Loucy (cell line): ENCODE measurements around the gene PTGR1.

Experiments used
- H2AFZ ChIP-seq: fragments of 200-600 bp; sonication (generic); 2 replicates; pipeline ENCODE4 v1.6.0; 2016; ENCODE audit warnings: antibody characterized with exemption, mild to moderate bottlenecking, low read length, moderate library complexity
- H3F3A ChIP-seq: fragments of 200-600 bp; 2 replicates; pipeline ENCODE4 v1.6.0; 2016; ENCODE audit warnings: antibody characterized with exemption, low read depth, mild to moderate bottlenecking
- H3K27me3 ChIP-seq: fragments of 200-600 bp; sonication (generic); 2 replicates; pipeline ENCODE4 v1.6.1; 2014; ENCODE audit warnings: low read length, mild to moderate bottlenecking; ENCODE audit not compliant: insufficient read depth, poor library complexity, severe bottlenecking
- H3K36me3 ChIP-seq: fragments of 200-600 bp; sonication (generic); 2 replicates; pipeline ENCODE4 v1.6.1; 2016; ENCODE audit warnings: low read length; ENCODE audit not compliant: insufficient read depth
- H3K4me1 ChIP-seq: fragments of 200-600 bp; sonication (generic); 2 replicates; pipeline ENCODE4 v1.5.1; 2014; ENCODE audit warnings: low read length, mild to moderate bottlenecking; ENCODE audit not compliant: insufficient read depth, poor library complexity, severe bottlenecking
- H3K4me2 ChIP-seq: fragments of 200-600 bp; sonication (generic); 2 replicates; pipeline ENCODE4 v1.6.0; 2014; ENCODE audit warnings: antibody characterized with exemption, low read length, low read depth, mild to moderate bottlenecking; ENCODE audit not compliant: poor library complexity, severe bottlenecking
- H3K4me3 ChIP-seq: fragments of 200-600 bp; sonication (generic); 2 replicates; pipeline ENCODE4 v1.5.1; 2014; ENCODE audit warnings: low read length, mild to moderate bottlenecking, mixed read lengths; ENCODE audit not compliant: poor library complexity, severe bottlenecking
- H3K79me2 ChIP-seq: fragments of 200-600 bp; sonication (generic); 2 replicates; pipeline ENCODE4 v1.6.1; 2014; ENCODE audit warnings: low read length; ENCODE audit not compliant: insufficient read depth
- H3K9ac ChIP-seq: fragments of 200-600 bp; sonication (generic); 2 replicates; pipeline ENCODE4 v1.6.0; 2014; ENCODE audit warnings: mild to moderate bottlenecking, low read depth, low read length, moderate library complexity; ENCODE audit not compliant: poor library complexity, severe bottlenecking
- H3K9me2 ChIP-seq: fragments of 200-600 bp; sonication (generic); replicated peaks from 2 replicates; pipeline ENCODE4 v1.6.1; 2016; ENCODE audit warnings: low read depth, low read length, mixed read lengths
- H3K9me3 ChIP-seq: fragments of 200-600 bp; sonication (generic); 2 replicates; pipeline ENCODE4 v1.6.1; 2014; ENCODE audit warnings: mild to moderate bottlenecking, antibody characterized with exemption, low read length, low read depth; ENCODE audit not compliant: insufficient read depth
- H4K20me1 ChIP-seq: fragments of 200-600 bp; sonication (generic); 2 replicates; pipeline ENCODE4 v1.6.0; 2014; ENCODE audit warnings: antibody characterized with exemption, low read length, mild to moderate bottlenecking; ENCODE audit not compliant: insufficient read depth, poor library complexity, severe bottlenecking
- CTCF ChIP-seq: fragments of 200-600 bp; sonication (generic); conservative IDR thresholded peaks from 2 replicates; pipeline ENCODE4 v1.5.1; 2014; ENCODE audit warnings: mild to moderate bottlenecking, antibody characterized with exemption, low read length
- EZH2phosphoT487 ChIP-seq: fragments of 200-600 bp; IDR thresholded peaks from 2 replicates; pipeline ENCODE4 v1.6.1; 2018; ENCODE audit warnings: antibody characterized with exemption, mild to moderate bottlenecking, moderate library complexity, borderline replicate concordance

Gene PTGR1

GRCh38 chr9:111632695-111633388, 33.4 kb upstream of the PTGR1 start:
- H3K4me1 ChIP-seq: peaks cover 60% of the 10 kb centered on the region
- H2AFZ ChIP-seq: no peak overlapping the region
- peak overlapping the region; percentile 85 for H3K4me3 ChIP-seq
- H3K9me3 ChIP-seq: no peaks in the 10 kb centered on the region
- H3K9me2 ChIP-seq: no peaks in the 10 kb centered on the region
- H3K9ac ChIP-seq: peak overlapping the region; percentile 79
- peaks cover 11% of the 10 kb centered on the region for H4K20me1 ChIP-seq
- no peak for TF ChIP-seq EZH2phosphoT487
- TF ChIP-seq CTCF: no peak
- H3K27me3 ChIP-seq: no peaks in the 10 kb centered on the region
- peak overlapping the region; percentile 96 for H3K4me2 ChIP-seq
- no peaks in the 10 kb centered on the region for H3F3A ChIP-seq
- H3K36me3 ChIP-seq: no peaks in the 10 kb centered on the region
- peaks cover 59% of the 10 kb centered on the region for H3K79me2 ChIP-seq

GRCh38 chr9:111632060-111632459, 32.6 kb upstream of the PTGR1 start:
- Histone ChIP-seq H3F3A (no peaks in the 10 kb centered on the region), H3K9me3 (no peaks in the 10 kb centered on the region), H3K4me2 (peak overlapping the region; percentile 96), H3K4me3 (peak overlapping the region; percentile 85), H2AFZ (peak overlapping the region; percentile 70; the same call in 1 of the 2 replicates), H3K4me1 (peaks cover 53% of the 10 kb centered on the region), H3K79me2 (peaks cover 52% of the 10 kb centered on the region), H3K9me2 (no peaks in the 10 kb centered on the region), H3K36me3 (no peaks in the 10 kb centered on the region), H3K27me3 (no peaks in the 10 kb centered on the region), H4K20me1 (peaks cover 10% of the 10 kb centered on the region), H3K9ac (peak overlapping the region; percentile 79)
- no peak for TF ChIP-seq CTCF
- no peak for TF ChIP-seq EZH2phosphoT487

- H3K27me3 ChIP-seq: no peaks in the 10 kb centered on the region
- peaks cover 4% of the 10 kb centered on the region for H4K20me1 ChIP-seq
- peak within 1 kb of the TSS; percentile 85 for H3K4me3 ChIP-seq
- no peaks in the 10 kb centered on the region for H3K9me2 ChIP-seq
- peak within 1 kb of the TSS; percentile 96 for H3K4me2 ChIP-seq
- TF ChIP-seq CTCF (no peak), EZH2phosphoT487 (no peak)
- H3K79me2 ChIP-seq: peaks cover 45% of the 10 kb centered on the region
- peak within 1 kb of the TSS; percentile 79 for H3K9ac ChIP-seq
- H3F3A ChIP-seq: no peaks in the 10 kb centered on the region
- H2AFZ ChIP-seq: peak within 1 kb of the TSS; percentile 100
- peaks cover 46% of the 10 kb centered on the region for H3K4me1 ChIP-seq
- H3K9me3 ChIP-seq: no peaks in the 10 kb centered on the region
- no peaks in the 10 kb centered on the region for H3K36me3 ChIP-seq
Measured at GRCh38 chr9:111631214-111631971, 31.9 kb upstream of the PTGR1 start, which contains the start of gene DNAJC25. DNAJC25 (plus strand) TSS chr9:111631334; CDS start chr9:111631408, 74 bp downstream.
